Endothelial cell (in vitro differentiated cells): ENCODE measurements around the gene NCMAP. TPM values are rescaled to one million over a fixed set of nuclear protein-coding genes. Genes with fewer than 3 reads are reported as not detected.
"Not testable (repeated sequence)": the region's sequence is repeated elsewhere in the genome, so short reads cannot be mapped to it uniquely, and the experiment has no call there.

Experiments
- DNase-seq: peaks from one replicate; pipeline ENCODE4 v3.0.0; 2021; ENCODE audit warnings: low spot score
- H3K27ac Mint-ChIP-seq: one replicate; pipeline ENCODE4 v1.8.0; 2021; ENCODE audit warnings: mixed read lengths, inconsistent platforms; ENCODE audit not compliant: unreplicated experiment
- H3K27me3 Mint-ChIP-seq: one replicate; pipeline ENCODE4 v1.8.0; 2021; ENCODE audit warnings: mild to moderate bottlenecking, moderate library complexity, mixed read lengths, inconsistent platforms; ENCODE audit not compliant: unreplicated experiment
- H3K36me3 Mint-ChIP-seq: one replicate; pipeline ENCODE4 v1.8.0; 2021; ENCODE audit warnings: mild to moderate bottlenecking, low read depth, mixed read lengths, inconsistent platforms; ENCODE audit not compliant: unreplicated experiment
- H3K4me1 Mint-ChIP-seq: one replicate; pipeline ENCODE4 v1.8.0; 2021; ENCODE audit warnings: mild to moderate bottlenecking, mixed read lengths, inconsistent platforms; ENCODE audit not compliant: unreplicated experiment
- H3K4me3 Mint-ChIP-seq: one replicate; pipeline ENCODE4 v1.8.0; 2021; ENCODE audit warnings: mild to moderate bottlenecking, mixed read lengths, inconsistent platforms; ENCODE audit not compliant: unreplicated experiment
- H3K9me3 Mint-ChIP-seq: one replicate; pipeline ENCODE4 v1.8.0; 2021; ENCODE audit warnings: mixed read lengths, inconsistent platforms; ENCODE audit not compliant: unreplicated experiment
- CTCF ChIP-seq: fragments of 200-600 bp; sonication (generic); IDR thresholded peaks from one replicate; pipeline ENCODE4 v1.5.0; 2021; ENCODE audit warnings: antibody characterized with exemption; ENCODE audit not compliant: unreplicated experiment
- total RNA-seq: library from RNA; stranded (reverse); fragmentation: NEBNext Ultra II Directional; extraction: Animal tissue kit (Norgen Biotek cat#: 25700); gene quantifications from one replicate; pipeline ENCODE4 v1.2.1, GENCODE V29; 2021; ENCODE audit not compliant: unreplicated experiment

Gene NCMAP
- total RNA-seq, 1 donor from 2014 or later, result 0.05 TPM

DNA sequence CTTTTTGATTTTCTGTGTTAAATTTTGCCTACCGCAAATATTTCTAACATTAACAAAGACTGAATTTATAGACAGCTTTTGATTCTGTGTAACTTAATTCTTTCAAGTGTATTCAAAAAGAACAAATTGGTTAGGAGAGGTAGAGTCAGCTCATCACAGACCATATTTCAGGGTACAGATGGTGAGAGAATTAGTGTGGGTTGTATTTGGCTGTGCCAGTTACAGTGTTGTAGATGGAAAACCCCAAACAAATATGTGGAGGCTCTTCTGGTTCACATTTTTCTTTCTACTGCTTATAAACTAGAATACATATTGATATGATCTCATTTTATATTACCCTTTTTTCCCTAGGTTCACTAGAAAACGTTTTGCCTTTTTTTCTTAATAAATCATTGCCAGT is 42.2 kb upstream of the NCMAP start:
- peaks cover 3% of the 10 kb centered on the region for H3K27me3 Mint-ChIP-seq
- no peaks in the 10 kb centered on the region for H3K9me3 Mint-ChIP-seq
- DNase-seq, result no peak
- no peak overlapping the region for H3K4me3 Mint-ChIP-seq
- TF ChIP-seq CTCF, result no peak
- H3K4me1 Mint-ChIP-seq, result peaks cover 10% of the 10 kb centered on the region
- no peak overlapping the region for H3K27ac Mint-ChIP-seq
- peaks cover 4% of the 10 kb centered on the region for H3K36me3 Mint-ChIP-seq

GRCh38 chr1:24514946-24515345 is 40.9 kb upstream of the NCMAP start:
- H3K4me3 Mint-ChIP-seq, result no peak overlapping the region
- no peak overlapping the region for H3K27ac Mint-ChIP-seq
- no peaks in the 10 kb centered on the region for H3K9me3 Mint-ChIP-seq

GRCh38 chr1:24515671-24516209 is 40.1 kb upstream of the NCMAP start:
- H3K27ac Mint-ChIP-seq, DNase-seq, H3K4me3 Mint-ChIP-seq, H3K4me1 Mint-ChIP-seq, H3K9me3 Mint-ChIP-seq, H3K27me3 Mint-ChIP-seq: not testable (repeated sequence)
- H3K36me3 Mint-ChIP-seq, result peaks cover 12% of the 10 kb centered on the region

More at GRCh38 chr1:24514946-24515345, 40.9 kb upstream of the NCMAP start:
- no peaks in the 10 kb centered on the region for H3K4me1 Mint-ChIP-seq
- DNase-seq, result no peak
- TF ChIP-seq CTCF, result no peak
- peaks cover 3% of the 10 kb centered on the region for H3K27me3 Mint-ChIP-seq
- peaks cover 8% of the 10 kb centered on the region for H3K36me3 Mint-ChIP-seq

DNA sequence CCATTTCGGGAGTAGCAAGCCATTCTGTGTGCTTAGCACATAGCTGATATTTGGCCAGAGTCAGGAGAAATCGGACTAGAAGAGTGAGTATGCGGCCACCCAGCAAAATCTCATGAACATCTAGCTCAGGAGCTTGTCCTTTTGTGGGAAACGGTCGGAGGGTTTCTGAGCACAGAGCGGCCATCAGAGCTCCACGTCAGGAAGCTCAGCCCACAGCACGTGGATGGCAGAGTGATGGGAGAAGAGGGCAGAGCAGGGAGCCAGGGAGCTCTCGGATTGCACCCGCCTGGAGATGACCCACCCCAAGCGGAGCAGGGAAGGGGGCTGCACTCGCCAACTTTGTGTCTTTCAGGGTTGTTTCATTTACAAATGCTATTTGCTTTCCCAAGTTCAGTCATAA is 39.4 kb upstream of the NCMAP start:
- no peak for TF ChIP-seq CTCF
- H3K36me3 Mint-ChIP-seq, result peaks cover 12% of the 10 kb centered on the region
- H3K4me1 Mint-ChIP-seq, result no peaks in the 10 kb centered on the region
- H3K4me3 Mint-ChIP-seq, result no peak overlapping the region
- H3K27me3 Mint-ChIP-seq, result peaks cover 3% of the 10 kb centered on the region
- no peak for DNase-seq
- no peak overlapping the region for H3K27ac Mint-ChIP-seq
- H3K9me3 Mint-ChIP-seq, result no peaks in the 10 kb centered on the region

DNA sequence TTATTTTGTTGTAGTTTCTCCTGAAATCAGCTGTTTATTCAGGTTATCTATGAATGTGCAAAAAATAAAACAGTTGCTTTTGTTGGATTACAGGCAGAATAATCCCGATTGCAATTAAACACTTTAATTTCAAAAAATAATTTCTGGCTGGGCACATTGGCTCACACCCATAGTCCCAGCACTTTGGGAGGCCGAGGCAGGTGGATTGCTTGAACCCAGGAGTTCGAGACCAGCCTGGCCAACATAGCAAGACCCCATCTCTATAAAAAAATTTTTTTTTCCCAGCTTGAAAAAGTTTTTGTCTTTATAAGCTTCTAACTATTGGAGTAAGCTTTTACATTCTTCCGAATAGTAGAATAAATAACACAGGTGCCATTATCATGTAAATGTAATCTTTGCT is 38.0 kb upstream of the NCMAP start:
- no peak for TF ChIP-seq CTCF
- no peaks in the 10 kb centered on the region for H3K4me1 Mint-ChIP-seq
- H3K9me3 Mint-ChIP-seq, result no peaks in the 10 kb centered on the region
- no peaks in the 10 kb centered on the region for H3K27me3 Mint-ChIP-seq
- DNase-seq, result no peak
- no peak overlapping the region for H3K27ac Mint-ChIP-seq
- H3K4me3 Mint-ChIP-seq, result no peak overlapping the region
- peaks cover 12% of the 10 kb centered on the region for H3K36me3 Mint-ChIP-seq

GRCh38 chr1:24520282-24520681 is 35.6 kb upstream of the NCMAP start:
- H3K27me3 Mint-ChIP-seq, H3K9me3 Mint-ChIP-seq, H3K4me3 Mint-ChIP-seq, DNase-seq, H3K27ac Mint-ChIP-seq, H3K4me1 Mint-ChIP-seq: not testable (repeated sequence)
- peaks cover 12% of the 10 kb centered on the region for H3K36me3 Mint-ChIP-seq
